Measurements from ENCODE around the gene NINJ1. TPM values are rescaled to one million over a fixed set of nuclear protein-coding genes. Genes with fewer than 3 reads are reported as not detected.

The NINJ1 gene
- total and polyA plus RNA-seq, 7 donors = 28.9 to 116 (median 57.8) TPM

DNA sequence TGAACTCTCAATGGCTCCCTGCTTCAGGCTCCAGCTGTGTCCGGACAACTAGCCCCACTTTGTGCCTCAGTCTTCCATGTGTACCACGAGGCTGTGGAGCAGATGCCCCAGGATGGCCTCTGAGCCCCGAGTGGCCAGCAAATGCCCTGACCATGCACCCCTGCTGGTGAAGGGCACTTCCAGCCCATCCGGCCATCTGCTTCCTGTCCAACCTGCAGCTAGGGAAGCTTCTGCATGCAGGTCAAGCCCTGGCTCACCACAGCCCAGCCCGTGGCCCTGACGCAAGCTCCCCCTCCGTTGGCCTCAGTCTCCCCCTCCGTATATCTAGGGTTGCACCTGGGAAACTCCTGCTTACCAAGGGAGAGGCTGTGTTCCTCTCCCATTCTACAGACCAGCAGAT is 4.8 kb downstream of the NINJ1 start:
- 72 to 76% methylated on average over 8 of the region's 8 CpGs for WGBS, 2 donors
- Histone ChIP-seq H3K36me3 (peaks cover 5 to 16% (median 7%) of the 10 kb centered on the region in 4 donors), H3K4me1 (peaks cover 0 to 81% (median 79%) of the 10 kb centered on the region in 4 donors), H3K27ac (peak overlapping the region; percentile 96 to 100 (median 98)), H3K9me3 (no peaks in the 10 kb centered on the region), H3K27me3 (no peaks in the 10 kb centered on the region), H3K4me3 (no peak overlapping the region)
- TF ChIP-seq EP300 (IDR thresholded peaks at IDR 0.05) (no peak), POLR2AphosphoS5 (IDR thresholded peaks at IDR 0.05) (peak in 3 of 4 donors; percentile 54 to 66 (median 55))
- peak; percentile 82 for DNase-seq
- intact Hi-C loops (cut with DNase I) = no loop called here

DNA sequence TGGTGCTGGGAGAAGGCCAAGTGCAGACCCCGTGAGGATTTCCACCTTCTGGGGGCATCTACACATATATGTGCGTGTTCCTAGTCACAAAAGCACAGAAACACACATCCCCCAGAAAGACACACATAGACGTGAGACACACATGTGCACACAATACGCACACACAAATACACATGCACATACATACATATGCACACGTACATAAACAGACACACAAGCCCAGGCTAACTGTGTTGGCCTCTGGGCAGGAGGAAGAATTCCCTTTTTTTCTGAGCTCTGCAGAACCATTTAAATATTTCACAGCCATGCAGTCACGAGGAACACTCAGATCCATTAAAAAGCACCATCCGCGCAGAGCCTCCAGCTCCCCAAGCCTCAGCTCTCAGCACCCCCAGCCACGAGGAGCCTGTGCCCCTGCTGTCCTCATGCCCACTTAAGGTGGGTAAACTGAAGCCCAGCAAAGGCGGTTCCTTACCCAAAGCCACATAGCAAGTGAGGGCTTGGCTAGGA is 5.3 kb downstream of the NINJ1 start:
- Histone ChIP-seq H3K9me3 (no peaks in the 10 kb centered on the region), H3K27me3 (no peaks in the 10 kb centered on the region), H3K4me3 (no peak overlapping the region), H3K4me1 (peaks cover 0 to 81% (median 79%) of the 10 kb centered on the region in 4 donors), H3K36me3 (peaks cover 5 to 21% (median 11%) of the 10 kb centered on the region in 4 donors), H3K27ac (peak overlapping the region; percentile 96 to 100 (median 98))
- WGBS, 2 donors = 91 to 93% methylated on average over 10 of the region's 10 CpGs
- intact Hi-C loops (cut with DNase I) = no loop called here
- DNase-seq = no peak
- TF ChIP-seq POLR2AphosphoS5 (IDR thresholded peaks at IDR 0.05) (no peak), POLR2A (IDR thresholded peaks at IDR 0.05) (no peak), EP300 (IDR thresholded peaks at IDR 0.05) (no peak)
- TF ChIP-seq, protein P1, sequence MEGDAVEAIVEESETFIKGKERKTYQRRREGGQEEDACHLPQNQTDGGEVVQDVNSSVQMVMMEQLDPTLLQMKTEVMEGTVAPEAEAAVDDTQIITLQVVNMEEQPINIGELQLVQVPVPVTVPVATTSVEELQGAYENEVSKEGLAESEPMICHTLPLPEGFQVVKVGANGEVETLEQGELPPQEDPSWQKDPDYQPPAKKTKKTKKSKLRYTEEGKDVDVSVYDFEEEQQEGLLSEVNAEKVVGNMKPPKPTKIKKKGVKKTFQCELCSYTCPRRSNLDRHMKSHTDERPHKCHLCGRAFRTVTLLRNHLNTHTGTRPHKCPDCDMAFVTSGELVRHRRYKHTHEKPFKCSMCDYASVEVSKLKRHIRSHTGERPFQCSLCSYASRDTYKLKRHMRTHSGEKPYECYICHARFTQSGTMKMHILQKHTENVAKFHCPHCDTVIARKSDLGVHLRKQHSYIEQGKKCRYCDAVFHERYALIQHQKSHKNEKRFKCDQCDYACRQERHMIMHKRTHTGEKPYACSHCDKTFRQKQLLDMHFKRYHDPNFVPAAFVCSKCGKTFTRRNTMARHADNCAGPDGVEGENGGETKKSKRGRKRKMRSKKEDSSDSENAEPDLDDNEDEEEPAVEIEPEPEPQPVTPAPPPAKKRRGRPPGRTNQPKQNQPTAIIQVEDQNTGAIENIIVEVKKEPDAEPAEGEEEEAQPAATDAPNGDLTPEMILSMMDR (IDR thresholded peaks at IDR 0.05) = no peak

DNA sequence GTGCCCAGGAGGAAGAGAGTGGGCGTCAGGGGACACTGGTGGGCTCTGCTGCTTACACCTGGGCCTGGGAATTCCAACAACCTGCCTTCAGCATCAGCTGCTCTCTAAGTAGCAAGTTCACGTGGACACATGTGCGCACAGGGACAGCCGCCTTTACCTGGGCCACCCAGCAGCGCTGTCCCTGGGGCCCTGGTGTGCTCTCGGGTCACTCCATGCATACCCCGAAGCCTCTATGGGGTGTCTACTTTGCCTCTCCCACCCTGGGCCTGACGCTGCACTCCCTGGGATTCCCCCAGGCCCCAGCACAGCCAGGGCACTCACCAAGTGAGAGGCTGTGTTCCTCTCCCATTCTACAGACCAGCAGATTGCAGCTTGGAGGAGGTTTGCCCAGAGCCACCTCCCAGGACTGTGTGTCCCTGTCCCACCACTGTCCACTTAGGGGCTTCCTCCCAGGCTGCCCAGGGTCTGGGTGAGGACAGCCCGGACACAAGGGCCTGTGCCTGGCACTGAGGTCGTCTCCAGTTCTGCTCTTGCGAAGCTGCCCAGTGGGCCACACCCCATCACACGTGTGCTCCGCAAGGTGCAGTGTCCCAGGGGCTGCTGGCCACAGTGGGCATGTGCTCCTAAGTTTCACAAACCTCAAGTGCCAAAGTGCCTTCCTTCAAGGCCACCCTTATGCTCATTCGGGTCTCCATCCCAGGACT is 5.9 kb downstream of the NINJ1 start:
- Histone ChIP-seq H3K27me3 (no peaks in the 10 kb centered on the region), H3K36me3 (peaks cover 5 to 27% (median 16%) of the 10 kb centered on the region in 4 donors), H3K9me3 (no peaks in the 10 kb centered on the region), H3K27ac (peak overlapping the region; percentile 89 to 100 (median 98)), H3K4me3 (no peak overlapping the region), H3K4me1 (peaks cover 0 to 78% (median 76%) of the 10 kb centered on the region in 4 donors)
- peak; percentile 59 for DNase-seq
- TF ChIP-seq EP300 (IDR thresholded peaks at IDR 0.05) (no peak), POLR2A (IDR thresholded peaks at IDR 0.05) (no peak), POLR2AphosphoS5 (IDR thresholded peaks at IDR 0.05) (no peak)
- TF ChIP-seq, protein P1 (IDR thresholded peaks at IDR 0.05) = no peak
- intact Hi-C loops (cut with DNase I) = no loop called here
- 88 to 90% methylated on average over 14 of the region's 14 CpGs for WGBS, 2 donors

DNA sequence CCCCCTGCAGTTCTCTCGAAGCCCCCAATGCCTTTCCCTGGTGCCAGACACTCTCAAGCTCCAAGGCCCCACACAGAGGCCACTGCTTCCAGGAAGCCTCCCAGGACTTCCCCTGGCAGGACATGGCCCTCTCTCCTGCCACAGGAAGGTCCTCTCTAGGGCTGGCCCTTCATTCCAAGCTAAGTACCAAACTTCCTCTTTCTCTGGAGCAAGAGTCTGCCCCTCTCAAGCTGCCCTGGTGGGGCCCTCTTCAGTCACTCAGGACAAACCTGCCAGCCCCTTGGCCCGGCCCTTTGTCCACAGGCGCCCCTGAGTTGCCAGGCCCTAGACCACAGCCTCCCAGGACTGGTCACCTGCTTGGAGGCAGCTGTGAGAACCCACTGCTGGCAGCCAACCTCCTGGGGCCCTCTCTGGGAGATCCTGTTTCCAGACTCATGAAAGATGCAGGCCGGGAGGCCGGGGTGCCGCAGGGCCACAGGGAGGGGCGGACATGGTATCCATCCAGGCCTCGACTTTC is 6.6 kb downstream of the NINJ1 start:
- no peak for TF ChIP-seq POLR2AphosphoS5 (IDR thresholded peaks at IDR 0.05)
- no peak for TF ChIP-seq POLR2A (IDR thresholded peaks at IDR 0.05)
- TF ChIP-seq EP300 (IDR thresholded peaks at IDR 0.05) = no peak
- TF ChIP-seq, protein P1 (IDR thresholded peaks at IDR 0.05) = no peak
- Histone ChIP-seq H3K36me3 (peaks cover 5 to 34% (median 16%) of the 10 kb centered on the region in 4 donors), H3K27ac (peak overlapping the region; percentile 89 to 100 (median 98)), H3K4me3 (peak overlapping the region in 1 of 4 donors; percentile 10), H3K9me3 (no peaks in the 10 kb centered on the region), H3K27me3 (no peaks in the 10 kb centered on the region), H3K4me1 (peaks cover 0 to 71% (median 70%) of the 10 kb centered on the region in 4 donors)
- DNase-seq = peak; percentile 72
- intact Hi-C loops (cut with DNase I) = no loop called here
- WGBS, 2 donors = 71 to 73% methylated on average over 8 of the region's 8 CpGs

DNA sequence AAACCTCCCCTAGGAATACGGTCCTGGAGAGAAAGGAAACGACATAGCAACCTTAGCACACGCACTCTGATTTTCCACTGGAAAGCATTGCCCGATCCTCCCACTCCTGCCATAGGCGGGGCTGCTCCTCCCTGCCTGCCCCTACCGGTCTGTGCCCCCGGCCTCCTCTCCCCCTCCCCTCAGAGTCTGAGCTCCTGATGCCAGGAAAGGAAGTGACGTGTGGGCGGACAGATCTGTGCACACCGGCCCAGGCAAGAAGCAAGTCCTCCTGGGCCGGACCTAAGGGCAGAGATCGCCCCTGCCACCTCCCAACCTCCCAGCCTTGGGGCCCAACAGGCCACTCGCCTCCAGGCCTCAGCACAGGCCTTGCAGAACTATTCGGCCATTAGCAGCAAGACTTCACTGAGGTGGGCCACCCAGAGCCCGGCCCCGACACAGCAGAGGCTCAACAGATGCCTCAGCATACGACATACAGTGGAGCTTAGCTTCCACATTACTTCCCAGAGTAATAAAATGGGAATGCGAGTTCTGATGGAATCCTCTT is 7.2 kb downstream of the NINJ1 start:
- H3K36me3 ChIP-seq = peaks cover 5 to 39% (median 16%) of the 10 kb centered on the region in 4 donors
- peak; percentile 86 for DNase-seq
- H3K4me3 ChIP-seq = peak overlapping the region in 2 of 4 donors; percentile 9 to 10
- intact Hi-C loops (cut with DNase I) = no loop called here
- H3K27me3 ChIP-seq = no peaks in the 10 kb centered on the region
- H3K4me1 ChIP-seq = peaks cover 0 to 65% (median 65%) of the 10 kb centered on the region in 4 donors
- H3K9me3 ChIP-seq = no peaks in the 10 kb centered on the region
- 59 to 67% methylated on average over 18 of the region's 18 CpGs for WGBS, 2 donors
- peak overlapping the region; percentile 89 to 100 (median 98) for H3K27ac ChIP-seq
- peak in 1 of 4 donors; percentile 37 for TF ChIP-seq POLR2AphosphoS5 (IDR thresholded peaks at IDR 0.05)
- no peak for TF ChIP-seq POLR2A (IDR thresholded peaks at IDR 0.05)
